ENCODE data around the gene FGD2.
A peak's percentile ranks its signal among the peaks of the same experiment; 100 is the strongest.

The FGD2 gene, protein sequence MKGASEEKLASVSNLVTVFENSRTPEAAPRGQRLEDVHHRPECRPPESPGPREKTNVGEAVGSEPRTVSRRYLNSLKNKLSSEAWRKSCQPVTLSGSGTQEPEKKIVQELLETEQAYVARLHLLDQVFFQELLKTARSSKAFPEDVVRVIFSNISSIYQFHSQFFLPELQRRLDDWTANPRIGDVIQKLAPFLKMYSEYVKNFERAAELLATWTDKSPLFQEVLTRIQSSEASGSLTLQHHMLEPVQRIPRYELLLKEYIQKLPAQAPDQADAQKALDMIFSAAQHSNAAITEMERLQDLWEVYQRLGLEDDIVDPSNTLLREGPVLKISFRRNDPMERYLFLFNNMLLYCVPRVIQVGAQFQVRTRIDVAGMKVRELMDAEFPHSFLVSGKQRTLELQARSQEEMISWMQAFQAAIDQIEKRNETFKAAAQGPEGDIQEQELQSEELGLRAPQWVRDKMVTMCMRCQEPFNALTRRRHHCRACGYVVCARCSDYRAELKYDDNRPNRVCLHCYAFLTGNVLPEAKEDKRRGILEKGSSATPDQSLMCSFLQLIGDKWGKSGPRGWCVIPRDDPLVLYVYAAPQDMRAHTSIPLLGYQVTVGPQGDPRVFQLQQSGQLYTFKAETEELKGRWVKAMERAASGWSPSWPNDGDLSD

DNA sequence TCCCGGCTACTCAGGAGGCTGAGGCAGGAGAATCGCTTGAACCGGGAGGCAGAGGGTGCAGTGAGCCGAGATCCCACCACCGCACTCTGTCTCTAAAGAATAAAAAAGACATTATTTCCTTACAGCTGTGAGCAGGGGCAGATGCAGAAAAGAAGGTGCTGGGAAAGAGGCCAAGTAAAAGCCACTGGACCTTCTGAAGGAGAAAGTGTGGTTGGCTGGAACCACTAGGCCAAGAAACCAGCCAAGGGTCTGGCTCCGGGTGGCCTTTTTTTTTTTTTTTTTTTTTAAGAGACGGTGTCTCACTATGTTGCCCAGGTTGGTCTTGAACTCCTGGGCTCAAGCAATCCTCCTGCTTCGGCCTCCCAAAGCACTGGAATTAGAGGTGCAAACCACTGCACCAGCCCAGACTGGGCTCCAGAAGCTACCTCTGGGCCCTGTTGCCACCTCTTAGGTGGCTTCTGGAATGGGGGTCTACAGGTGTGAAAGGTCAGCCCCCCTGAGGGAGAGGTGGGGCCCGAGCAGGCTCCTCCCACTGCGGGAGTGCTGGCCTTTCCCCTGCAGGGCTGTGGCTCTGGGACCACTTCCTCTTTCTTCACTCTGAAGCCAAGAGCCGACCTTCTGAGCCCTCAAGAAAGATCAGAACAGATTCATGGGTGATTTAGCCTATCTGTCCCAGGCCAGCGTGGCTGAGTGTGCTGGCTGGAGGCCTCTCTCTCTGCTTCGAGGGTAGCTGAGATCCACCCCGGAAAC is at the start of gene FGD2:
TSS of gene FGD2 (plus strand) at position 595 of the 750 bp plus-strand sequence. CDS start 163 bp downstream, outside the sequence.
- no peak for DNase-seq

DNA sequence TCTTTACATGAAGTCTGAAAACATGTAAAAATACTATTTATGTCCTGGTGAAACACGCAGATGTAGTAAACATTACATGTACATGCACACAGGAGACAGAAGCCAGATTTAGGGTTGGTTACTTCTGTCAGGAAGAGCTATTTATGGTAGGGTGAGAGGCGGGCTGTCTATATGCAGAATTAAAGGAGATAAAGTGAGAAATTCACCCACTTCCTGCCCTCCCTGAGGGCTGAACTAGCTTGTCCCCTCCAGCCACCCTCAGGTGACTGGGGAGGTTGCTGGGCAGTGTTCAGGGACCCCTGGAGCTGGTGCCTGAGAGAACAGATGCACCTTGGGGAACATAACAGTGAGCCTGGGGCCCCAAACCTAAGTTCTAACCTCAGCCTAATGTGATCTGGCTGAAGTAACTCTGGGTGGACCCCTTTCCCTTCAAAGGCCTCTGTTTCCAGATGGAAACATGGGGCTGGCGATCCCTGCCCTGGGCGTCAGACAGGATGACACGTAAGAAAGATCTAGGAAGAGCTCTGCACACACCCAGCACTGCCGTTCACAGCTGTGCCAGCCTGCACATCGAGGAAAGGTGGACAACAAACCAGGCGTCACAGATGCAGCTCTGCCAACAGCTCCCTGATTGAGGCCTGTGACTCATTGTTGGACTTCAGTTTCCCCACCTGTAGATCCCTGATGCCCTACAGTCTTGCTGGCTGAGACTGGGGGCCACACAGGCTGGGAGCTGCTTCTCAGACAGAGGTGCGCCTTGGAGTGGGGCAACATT is 49.6 kb upstream of the FGD2 start:
- no peak for DNase-seq

DNA sequence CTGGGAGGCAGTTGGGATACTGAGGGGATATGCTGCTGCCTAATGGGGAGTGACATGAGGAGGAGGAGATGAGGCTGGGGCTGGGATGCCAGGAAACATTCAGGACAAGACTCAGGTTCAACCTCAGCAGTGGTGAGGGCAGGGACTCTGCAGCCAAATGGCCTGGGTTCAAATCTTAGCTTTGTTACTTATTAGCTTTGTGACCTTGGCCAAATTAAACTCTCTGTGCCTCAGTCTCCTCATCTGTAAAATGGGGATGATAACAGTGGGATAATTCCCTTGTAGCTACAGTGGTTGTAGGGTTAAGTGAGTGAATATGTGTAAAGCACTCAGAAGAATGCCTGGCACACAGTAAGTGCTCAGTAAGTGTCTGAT is 49.0 kb upstream of the FGD2 start:
- no peak for DNase-seq

DNA sequence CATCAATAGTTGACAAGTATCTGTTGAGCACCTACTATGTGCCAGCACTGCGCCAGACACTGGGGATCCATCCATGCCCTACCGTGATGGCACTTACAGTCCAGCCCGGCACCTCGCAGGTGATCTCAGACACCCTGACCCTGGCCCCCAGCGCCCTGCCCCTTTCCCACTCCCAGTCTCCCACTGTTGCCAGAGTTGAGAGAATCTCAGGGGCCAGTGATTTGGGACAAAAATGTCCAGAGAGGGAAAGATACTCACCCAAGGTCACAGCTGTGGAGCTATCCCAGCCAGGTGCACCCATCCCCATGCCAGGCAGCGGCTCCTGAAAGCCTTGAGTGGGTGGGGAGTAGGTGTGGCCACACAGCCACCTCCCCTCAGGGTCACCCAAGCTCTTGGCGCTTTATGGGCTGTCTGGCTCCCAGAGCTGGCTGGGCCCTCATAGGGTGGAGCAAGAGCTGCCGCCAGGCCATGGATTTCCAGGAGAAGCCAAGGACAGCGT is 47.6 kb upstream of the FGD2 start:
- DNase-seq = no peak

DNA sequence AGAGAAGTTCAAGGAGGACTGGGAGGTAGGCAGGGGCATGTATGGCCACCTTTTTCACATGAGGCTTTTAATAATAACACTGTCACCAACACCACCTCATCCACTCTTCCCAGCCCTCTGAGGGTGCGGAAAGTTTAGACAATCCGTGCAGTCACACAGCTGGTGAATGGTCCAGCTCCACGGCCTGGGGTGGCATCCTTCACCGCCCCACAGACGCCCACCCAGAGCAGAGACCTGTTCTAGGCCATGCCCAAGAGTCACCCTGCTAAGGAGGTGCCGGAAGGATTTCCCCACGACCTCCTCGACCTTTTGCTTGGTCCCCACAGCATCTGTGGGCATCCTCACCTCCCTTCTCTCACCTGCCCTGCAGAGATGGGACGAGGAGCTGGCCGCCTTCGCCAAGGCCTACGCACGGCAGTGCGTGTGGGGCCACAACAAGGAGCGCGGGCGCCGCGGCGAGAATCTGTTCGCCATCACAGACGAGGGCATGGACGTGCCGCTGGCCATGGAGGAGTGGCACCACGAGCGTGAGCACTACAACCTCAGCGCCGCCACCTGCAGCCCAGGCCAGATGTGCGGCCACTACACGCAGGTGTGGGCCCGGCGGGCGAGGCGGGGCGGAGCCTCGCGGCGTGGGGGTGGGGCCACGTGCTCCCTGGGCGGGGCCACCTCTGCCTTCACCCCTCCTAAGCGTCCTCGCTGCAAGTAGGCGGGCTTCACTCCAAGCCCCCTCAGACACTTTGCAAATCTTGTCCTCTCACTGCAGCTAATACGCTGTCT is 46.5 kb upstream of the FGD2 start:
- no peak for DNase-seq

DNA sequence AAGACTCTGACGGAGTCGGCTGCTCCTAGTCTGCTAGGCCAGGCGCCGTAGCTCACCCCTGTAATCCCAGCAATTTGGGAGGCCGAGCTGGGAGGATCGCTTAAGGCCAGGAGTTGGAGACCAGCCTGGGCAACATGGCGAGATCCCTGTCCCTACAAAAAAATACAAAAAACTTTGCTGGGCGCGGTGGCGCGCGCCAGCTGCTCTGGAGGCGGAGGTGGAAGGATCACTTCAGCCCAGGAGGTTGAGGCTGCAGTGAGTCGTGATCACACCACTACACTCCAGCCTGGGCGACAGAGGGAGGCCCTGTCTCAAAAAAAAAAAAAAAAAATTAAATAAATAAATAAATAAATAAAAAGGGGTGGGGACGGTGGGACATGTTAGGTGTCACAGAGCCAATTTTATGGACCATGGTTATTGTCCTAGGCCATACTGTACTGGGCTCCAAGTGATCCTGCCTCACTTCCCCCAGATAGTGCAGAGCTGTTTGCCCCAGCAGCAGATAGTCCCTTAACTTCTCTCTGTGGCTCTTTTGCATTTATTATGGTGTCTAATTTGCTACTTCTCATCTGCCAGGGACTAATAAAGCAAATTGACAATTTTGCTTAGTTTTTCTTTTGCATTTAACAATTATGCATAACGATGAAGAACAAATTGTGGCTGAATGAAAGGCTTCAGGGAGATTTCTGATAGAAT is 45.8 kb upstream of the FGD2 start:
- no peak for DNase-seq

DNA sequence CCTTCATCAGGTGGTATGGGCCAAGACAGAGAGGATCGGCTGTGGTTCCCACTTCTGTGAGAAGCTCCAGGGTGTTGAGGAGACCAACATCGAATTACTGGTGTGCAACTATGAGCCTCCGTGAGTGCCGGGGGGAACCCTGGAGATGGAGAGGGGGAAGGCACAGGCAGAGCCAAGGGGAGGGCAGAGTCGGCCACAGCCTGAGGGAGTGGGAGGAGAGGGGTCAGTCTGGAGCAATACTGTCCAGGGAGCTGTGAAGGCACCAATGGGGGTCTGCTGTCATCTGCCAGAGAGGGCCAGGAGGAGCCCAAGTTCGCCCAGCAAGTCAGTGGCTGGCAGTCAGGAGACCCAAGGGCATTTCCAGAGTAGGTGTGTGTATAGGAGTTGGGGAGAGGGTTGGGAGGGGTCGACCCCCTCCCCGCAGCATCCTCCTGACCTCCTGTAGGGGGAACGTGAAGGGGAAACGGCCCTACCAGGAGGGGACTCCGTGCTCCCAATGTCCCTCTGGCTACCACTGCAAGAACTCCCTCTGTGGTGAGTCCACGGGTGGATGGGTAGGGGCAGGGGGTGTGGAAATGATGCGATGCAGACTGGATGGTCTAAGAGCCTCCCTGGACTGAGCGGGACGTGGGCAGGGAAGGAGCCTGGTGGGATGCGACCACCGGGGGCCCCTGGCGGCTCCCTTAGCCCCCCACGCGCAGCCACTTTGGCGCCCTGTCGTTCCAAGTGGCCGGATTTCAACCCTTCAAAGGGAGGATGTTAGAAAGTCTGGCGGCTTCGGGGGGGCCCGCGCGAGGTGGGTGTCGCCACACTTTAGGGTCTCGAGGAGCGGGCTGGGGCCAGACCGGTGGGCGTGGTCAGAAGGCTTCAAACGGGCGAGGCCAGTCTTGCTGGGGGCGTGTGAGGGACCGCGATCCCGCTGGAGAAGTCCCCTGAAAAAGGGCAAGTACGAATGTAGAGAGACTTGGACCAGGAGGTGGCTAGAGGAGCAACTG is 43.7 kb upstream of the FGD2 start:
- no peak for DNase-seq

DNA sequence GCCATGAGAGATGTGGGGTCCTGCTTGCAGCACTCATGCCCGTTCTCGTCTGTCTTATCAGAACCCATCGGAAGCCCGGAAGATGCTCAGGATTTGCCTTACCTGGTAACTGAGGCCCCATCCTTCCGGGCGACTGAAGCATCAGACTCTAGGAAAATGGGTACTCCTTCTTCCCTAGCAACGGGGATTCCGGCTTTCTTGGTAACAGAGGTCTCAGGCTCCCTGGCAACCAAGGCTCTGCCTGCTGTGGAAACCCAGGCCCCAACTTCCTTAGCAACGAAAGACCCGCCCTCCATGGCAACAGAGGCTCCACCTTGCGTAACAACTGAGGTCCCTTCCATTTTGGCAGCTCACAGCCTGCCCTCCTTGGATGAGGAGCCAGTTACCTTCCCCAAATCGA is 42.6 kb upstream of the FGD2 start:
- DNase-seq = peak; percentile 58

DNA sequence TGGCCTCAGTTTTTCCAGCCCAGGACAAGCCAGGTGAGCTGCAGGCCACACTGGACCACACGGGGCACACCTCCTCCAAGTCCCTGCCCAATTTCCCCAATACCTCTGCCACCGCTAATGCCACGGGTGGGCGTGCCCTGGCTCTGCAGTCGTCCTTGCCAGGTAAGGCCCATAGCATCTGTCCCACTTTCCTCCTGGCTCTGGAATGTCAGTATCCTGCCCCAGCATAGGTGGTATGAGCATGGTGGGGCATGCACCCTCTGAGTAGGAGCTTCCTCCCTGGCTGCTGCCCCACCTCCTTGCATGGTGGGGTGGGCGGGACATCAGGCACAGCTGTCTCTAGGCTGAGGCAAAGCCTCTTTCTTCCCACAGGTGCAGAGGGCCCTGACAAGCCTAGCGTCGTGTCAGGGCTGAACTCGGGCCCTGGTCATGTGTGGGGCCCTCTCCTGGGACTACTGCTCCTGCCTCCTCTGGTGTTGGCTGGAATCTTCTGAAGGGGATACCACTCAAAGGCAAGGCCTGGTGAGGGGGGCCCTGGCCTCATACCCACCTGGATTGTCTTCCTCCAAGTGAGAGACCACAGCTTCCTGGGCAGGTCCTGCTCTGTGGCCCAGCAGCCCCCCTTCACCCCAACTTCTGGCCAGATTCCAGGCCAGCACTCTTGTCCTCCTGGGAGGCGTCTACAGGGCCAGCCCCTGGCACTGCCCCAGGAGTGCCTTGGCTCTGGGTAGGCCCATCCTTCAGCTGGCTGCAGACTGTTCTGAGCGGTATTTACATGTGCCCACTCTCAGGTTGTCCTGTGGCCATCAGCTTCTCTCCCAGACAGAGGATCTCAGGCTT is 41.8 kb upstream of the FGD2 start:
- peak; percentile 24 for DNase-seq

DNA sequence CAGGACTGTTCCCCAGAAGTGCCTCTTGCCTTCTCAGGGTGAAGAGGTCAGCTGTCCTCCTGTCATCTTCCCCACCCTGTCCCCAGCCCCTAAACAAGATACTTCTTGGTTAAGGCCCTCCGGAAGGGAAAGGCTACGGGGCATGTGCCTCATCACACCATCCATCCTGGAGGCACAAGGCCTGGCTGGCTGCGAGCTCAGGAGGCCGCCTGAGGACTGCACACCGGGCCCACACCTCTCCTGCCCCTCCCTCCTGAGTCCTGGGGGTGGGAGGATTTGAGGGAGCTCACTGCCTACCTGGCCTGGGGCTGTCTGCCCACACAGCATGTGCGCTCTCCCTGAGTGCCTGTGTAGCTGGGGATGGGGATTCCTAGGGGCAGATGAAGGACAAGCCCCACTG is 41.1 kb upstream of the FGD2 start:
- DNase-seq = no peak

DNA sequence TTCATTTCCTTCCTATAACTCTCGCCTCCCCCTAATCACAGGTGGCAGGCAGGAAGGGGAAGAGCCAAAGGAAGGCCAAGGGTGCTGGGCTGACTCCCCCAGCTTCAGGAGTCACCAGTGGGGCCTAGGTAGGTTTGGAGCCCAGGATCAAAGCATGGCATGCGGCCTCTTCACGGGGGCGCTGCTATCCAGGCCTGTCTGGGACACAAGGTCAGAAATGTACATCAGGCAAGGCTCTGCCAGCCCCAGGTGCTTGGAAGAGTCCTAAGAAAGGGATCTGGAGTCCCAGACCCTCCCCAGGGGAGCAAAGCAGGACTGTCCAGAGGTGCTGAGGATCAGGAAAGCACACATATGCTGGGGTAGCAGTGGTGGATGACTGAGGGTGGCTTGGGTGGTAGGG is 40.5 kb upstream of the FGD2 start:
- no peak for DNase-seq

DNA sequence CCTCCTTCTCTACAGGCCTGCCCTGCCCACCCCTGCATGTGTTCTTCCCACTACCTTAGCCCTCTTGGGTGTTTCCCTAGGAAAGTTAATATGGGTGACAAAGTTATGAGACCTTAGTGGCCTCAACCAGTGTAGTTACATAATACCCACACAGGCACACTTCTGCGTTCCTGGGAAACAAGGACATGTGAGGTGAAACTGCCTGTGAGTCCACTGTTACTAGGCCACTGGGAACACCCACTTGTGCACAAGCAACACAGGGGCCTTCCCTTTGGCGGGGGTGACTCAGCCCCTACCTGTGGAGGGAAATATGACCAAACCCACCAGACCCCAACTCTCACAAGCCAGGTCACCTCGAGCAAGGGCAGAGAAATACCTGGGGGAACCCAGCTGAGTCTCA is 38.2 kb upstream of the FGD2 start:
- no peak for DNase-seq

DNA sequence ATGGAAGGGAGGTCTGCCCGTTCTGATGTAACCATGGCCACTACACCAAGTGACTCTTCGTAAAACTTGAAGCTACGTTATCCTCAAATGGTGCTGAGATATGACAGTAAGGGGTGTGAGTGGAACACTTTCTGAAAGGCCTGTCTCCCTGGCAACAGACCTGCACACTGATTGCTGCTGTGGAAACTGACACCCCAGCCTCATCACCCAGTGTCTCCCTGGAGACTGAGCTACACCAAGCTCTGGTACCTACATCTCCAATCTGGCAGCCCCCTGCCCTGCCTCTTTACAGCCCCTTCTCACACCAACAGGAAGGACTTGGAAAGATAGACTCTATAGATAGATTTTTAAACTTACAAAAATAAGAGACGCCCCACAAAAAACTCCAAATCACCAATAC is 37.7 kb upstream of the FGD2 start:
- DNase-seq = no peak

DNA sequence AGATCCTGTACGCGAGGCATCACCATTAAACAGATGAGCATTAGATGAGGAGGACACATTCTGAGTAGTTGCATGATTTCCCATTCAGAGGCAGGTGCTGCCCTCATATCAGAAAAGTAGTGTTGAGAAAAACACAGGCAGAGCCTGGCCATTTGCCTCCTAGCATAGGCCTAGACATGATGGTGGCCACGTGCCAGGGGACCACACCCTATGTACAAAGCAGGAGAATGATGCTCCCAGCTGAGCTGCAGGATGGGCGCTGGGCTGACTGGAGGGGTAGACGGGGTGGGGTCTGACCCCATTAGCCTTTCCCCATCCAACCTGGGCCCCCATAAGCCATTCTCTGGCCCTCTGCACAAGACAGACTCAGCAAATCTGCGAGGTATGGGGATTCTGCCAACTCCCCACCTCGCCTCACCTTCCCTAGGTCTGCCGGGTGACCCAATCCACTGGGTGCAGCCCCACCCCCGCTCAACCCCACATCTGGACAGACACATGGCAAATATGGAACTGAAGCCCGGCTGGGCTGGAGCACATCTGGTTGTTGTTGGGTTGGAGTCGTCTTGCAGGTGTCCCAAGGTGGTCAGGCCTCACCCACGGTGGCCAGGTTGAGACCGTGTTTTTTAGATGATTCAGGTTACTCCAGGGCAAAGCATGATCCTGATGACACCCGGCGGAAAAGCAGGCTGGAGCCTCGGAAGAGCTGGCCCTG is 37.0 kb upstream of the FGD2 start:
- no peak for DNase-seq

DNA sequence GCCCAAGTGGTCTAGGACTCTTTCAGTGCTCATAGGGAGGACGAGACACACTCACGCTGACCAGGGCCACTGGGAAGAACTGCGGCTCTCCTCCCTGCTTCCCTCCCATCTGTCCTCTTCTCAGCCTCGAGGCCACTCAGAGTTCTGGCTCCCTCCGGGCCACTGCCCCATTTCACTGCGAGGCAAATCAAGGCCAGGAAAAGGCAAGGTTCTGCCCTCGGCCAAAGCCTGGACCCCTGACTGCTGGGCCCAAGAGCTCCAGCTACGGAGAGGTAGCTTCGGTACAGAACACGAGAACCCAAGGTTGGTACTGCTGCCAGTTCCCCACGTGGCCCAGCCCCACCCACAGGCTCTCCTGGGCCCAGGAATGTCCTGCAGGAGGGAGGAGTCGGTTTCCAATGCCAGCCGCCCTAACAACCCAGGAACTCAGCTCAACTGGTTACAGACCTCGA is 36.2 kb upstream of the FGD2 start:
- no peak for DNase-seq

DNA sequence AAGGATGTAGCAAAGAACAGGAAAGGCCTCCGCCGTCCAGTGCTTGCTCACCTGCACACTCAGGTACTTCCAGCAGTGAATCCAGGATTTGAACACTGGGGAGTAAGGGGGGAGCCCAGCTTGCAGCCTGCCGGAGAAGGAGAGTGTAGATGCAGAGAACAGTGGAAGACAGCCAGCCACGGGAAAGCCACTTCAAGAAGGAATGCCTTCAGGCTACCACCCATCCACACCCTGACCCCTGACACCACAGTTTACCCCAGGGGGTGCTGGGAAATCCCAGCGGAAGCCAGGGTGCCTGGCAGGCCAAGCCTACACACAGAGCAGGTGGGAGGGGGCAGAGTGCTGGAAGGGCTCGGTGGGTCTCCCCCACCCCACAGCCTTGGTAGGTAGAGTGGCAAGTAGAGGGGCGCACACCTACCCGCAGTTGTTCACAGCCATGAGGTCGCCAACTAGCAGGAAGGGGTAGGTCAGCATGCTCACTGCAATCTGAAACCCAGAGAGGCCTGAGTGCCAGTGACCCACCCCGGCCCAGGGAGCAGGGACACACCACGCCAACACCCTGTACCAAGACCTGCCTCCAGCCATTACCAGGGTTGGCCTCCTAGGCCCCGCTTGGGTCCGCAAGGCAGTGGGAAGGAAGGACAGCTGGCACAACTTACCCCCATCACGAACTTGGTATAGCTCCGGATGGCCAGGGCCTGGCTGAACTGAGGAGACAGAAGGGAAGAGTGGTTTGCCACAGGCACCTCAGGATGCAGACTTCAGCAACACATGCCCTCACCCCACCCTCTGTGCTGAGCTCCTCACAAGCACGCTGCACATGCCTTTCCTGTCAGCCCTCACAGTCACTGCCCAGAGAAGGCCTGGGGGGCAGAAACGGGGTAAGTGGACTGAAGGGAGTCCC is 35.2 kb upstream of the FGD2 start:
- DNase-seq = no peak

All from EL (cell line).